GM19035 (cell line): ENCODE data around the gene PF4V1.

Experiments
- ATAC-seq: cut with Tn5 transposase; IDR thresholded peaks from one replicate; pipeline ENCODE4 v1.9.1; 2021; ENCODE audit not compliant: unreplicated experiment

Gene PF4V1, protein sequence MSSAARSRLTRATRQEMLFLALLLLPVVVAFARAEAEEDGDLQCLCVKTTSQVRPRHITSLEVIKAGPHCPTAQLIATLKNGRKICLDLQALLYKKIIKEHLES

GRCh38 chr4:73853246-73853704 is at the start of gene PF4V1:
Gene PF4V1, plus strand, starts transcription at chr4:73853296. Its CDS starts 67 bp downstream, at chr4:73853363.
- no peak for ATAC-seq

GRCh38 chr4:73810191-73810590 is 42.9 kb upstream of the PF4V1 start:
- no peak for ATAC-seq

DNA sequence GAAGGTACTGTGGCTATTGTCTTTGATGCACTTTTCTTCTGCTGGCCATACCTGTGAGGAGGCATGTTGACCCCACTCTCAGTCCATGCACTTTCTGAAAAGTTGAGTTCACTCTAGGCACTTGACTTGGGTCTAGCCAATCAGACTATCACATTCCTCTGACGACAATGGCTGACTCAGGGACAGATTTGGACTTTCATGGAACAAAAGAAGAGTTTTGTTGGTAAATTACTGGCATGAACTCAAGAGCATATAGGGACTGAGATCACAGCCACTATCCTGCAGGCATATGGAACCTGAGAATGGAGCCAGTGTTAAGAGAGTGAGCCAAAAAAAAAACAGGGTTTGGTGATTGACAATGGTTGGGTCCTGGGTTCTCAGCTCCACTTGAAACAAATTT is 41.3 kb upstream of the PF4V1 start:
- no peak for ATAC-seq

- no peak for ATAC-seq
These were observed 38.4 kb upstream of the PF4V1 start for GRCh38 chr4:73814679-73815078.

GRCh38 chr4:73815145-73815544 is 38.0 kb upstream of the PF4V1 start:
- ATAC-seq: no peak

GRCh38 chr4:73816814-73817213 is 36.3 kb upstream of the PF4V1 start:
- ATAC-seq: no peak

- no peak for ATAC-seq
These were observed 35.8 kb upstream of the PF4V1 start for GRCh38 chr4:73817341-73817740.

DNA sequence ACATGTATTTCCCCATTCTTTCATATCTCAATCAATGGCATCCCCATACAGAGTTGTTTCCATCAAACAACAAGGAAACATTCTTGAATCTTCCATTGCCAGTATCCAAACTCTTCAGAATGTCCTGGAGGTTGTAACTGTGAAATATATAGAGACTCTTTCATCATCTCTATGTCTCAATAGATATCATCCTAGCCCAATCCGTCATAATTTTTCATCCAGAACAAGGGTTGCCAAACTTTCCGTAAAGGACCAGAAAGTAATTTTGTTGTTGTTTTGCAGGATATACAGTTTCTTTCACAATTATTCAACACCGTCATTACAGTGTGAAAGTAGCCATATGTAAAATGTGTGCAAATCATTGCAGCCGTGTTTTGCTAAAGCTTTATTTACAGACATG is 31.8 kb upstream of the PF4V1 start:
- ATAC-seq: no peak

DNA sequence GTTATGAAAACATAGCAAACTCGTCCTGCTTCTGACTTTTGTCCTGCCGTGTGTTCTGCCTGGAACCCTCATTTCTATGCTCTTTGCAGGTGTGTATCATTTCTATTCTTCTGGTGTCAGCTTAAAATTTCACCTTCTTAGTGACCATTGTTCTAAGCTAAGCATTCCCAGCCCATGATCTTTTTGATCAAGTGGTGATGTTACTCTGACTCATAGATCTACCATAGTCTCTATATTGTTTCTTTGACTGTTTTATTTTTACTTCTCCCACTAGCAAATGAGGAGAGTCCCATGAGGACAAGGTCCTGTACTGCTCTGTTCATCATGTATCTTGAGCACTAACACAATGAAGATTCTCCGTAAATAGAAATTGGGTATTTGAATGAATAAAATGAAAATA is 30.7 kb upstream of the PF4V1 start:
- no peak for ATAC-seq

DNA sequence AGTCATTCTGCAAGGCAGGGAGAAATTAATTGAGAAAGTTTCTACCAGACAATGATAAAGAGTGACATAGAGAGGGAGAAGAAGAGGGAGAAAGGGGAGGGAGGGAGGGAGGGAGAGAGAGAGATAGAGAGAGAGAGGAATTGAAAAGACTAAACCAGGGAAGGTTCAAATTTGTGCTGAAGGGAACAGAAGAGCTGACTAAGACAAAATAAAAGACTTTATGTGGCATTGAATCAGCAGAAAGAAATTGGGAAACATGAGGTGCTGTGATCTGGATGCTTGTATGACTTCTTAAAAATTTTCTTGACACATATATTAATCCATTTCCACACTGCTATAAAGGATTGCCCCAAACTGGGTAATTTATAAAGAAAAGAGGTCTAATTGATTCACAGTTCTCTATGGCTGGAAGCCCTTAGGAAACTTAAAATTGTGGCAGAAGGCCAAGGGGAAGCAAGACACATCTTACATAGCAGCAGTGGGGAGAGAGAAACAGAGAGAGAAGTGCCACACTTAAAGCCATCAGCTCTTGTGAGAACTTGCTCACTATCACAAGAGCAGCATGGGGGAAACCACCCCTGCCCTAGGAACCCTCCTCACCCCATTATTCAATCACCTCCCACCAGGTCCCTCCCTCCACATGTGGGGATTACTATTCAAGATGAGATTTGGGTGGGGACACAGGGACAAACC is 30.1 kb upstream of the PF4V1 start:
- no peak for ATAC-seq

- no peak for ATAC-seq
These were observed 29.3 kb upstream of the PF4V1 start for GRCh38 chr4:73823760-73824159.

GRCh38 chr4:73828956-73829355 is 24.1 kb upstream of the PF4V1 start:
- no peak for ATAC-seq

DNA sequence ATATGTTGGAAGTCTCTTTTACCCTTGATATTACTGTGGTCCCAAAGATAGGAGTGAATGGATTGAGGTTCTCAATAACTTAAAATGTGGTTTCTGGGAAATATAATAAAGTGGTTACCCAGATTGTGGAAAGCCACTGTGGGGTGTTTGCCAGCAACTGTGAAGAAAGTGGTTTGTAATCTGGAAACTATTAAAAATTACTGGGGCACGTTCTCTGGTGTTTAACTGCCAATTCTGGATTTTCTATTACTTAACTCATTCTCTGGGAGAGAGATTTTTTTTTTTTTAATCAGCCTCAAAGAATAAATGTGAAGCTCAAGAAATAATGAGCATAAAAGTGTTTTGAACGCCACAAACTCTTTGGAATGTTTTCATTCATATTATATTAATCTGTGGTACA is 21.5 kb upstream of the PF4V1 start:
- no peak for ATAC-seq

DNA sequence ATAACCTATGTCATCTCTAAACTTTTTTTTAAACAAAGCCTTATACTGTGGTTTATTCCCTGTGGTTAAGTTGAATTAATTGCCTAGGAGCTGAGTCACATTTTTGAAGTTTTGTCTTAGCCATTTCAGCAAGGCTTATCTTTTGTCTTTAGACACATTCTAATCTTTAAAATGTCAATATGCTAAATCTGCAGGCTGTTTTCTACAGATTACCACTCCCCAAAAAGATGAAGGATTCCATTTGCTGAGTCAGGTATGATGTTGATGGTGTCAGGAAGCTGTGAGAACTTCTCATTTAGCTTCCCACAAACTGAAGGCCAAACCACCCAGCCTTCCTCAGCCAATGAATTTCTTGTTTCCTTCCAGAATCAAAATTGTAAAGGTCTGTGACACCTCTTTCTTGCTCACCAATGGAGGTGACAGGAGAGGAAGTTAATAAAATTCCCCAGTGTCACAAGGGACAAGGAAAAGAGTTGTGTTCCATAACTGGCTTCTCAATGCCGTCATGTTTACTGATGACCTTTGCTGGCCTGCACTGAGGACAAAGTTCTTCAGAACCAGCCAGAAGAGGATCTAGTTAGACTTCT is 20.4 kb upstream of the PF4V1 start:
- no peak for ATAC-seq

DNA sequence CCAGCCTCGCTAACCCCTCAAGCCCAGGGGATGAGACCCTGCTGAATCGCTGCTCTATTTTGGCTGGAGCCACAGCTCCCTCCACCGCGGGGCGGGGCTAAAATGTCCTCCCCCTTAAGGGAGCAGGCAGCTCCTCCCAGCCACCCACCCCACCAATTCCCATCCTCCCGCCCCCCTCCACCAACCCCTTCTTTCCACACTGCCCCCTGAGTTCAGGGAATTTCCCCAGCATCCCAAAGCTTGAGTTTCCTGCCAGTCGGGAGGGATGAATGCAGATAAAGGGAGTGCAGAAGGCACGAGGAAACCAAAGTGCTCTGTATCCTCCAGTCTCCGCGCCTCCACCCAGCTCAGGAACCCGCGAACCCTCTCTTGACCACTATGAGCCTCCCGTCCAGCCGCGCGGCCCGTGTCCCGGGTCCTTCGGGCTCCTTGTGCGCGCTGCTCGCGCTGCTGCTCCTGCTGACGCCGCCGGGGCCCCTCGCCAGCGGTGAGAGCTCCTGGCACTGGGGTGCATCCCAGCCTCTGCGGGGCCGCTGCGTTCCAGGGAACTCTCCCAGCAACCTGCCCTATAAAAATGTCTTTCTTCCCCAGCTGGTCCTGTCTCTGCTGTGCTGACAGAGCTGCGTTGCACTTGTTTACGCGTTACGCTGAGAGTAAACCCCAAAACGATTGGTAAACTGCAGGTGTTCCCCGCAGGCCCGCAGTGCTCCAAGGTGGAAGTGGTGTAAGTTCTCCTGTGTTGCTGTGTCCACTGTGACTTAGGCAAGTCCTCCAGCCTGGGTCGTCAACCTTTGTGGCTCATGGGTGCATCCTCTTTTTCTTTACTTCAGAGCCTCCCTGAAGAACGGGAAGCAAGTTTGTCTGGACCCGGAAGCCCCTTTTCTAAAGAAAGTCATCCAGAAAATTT is 16.5 kb upstream of the PF4V1 start, which contains the start of gene CXCL6:
TSS of gene CXCL6 (plus strand) at position 306 of the 907 bp plus-strand sequence. CDS start at position 379, 73 bp downstream.
- ATAC-seq: no peak

DNA sequence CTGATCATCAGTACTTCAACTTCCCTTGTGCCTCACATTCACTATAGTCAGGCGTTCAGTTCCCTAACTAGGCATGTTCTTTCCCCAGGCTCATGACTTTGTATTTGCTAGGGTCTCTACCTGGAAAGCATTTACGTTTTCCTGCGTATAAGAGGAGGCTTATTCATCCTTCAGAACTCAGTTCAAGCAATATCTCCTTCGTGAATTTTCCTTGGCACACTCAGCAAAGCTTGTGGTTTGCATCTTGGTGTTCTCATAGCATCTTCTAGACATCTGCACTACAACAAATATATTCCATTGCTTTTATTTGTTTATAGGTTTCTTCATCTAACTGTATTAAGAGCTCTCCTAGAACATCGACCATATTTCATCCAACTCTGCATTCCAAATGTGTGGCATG is 14.0 kb upstream of the PF4V1 start:
- no peak for ATAC-seq

- no peak for ATAC-seq
These were observed 13.4 kb upstream of the PF4V1 start for GRCh38 chr4:73839715-73840114.

GRCh38 chr4:73841243-73841925 is 11.7 kb upstream of the PF4V1 start:
- no peak for ATAC-seq

- no peak for ATAC-seq
These were observed 10.4 kb upstream of the PF4V1 start for GRCh38 chr4:73842696-73843095.

DNA sequence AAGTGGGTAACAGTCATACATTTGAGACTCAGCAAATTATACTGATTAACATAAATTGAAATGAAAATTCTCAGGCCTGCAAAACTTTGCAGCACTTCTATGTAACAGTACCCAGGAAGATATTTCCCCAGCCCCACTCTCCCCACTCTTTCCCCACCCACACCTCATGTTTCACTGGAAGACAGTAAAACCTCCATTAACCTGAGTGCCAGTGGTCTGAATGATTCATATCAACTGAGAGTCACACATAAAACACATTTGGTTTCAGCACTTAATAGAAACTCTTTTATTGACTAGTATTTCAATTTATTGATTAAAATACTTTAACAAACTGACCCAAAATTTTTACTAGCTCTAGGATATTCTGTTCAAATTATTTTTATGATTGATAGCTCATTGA is 9.7 kb upstream of the PF4V1 start:
- no peak for ATAC-seq

DNA sequence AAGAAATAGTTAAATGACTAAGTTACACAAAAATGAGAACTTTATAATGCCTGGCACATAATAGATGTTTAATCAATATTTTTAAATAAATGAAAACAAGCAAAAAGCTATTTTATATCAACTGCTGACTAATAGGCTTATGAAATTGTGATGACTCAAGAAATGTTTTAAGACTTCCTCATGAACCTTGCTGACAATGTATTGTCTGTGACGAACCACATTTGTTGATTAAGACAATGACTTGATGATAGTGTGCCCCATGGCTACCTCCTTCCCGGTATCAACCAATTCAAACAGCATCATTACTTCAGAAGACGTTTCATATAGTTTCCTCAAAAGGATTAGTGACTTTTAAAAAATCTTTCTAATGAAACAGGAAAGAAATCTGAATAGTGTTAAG is 8.8 kb upstream of the PF4V1 start:
- no peak for ATAC-seq
